Gastroesophageal sphincter (tissue), 3 donors: ENCODE data around the gene GTF3C2.

Experiments used
- EP300 ChIP-seq: sonication (generic); formaldehyde crosslinking; IDR thresholded peaks from one replicate; pipeline ENCODE4 v1.6.1; 2017; ENCODE audit warnings: antibody characterized with exemption, mild to moderate bottlenecking
- POLR2A ChIP-seq, 2 donors: fragments of 450-650 bp; IDR thresholded peaks; one replicate each; pipeline ENCODE4 v1.6.1; 2017; ENCODE audit warnings: antibody characterized with exemption in 2 of 2, mild to moderate bottlenecking in 2 of 2, moderate library complexity in 1 of 2
- POLR2AphosphoS5 ChIP-seq: sonication (generic); formaldehyde crosslinking; IDR thresholded peaks from one replicate; pipeline ENCODE4 v1.6.1; 2017; ENCODE audit warnings: antibody characterized with exemption
- TF ChIP-seq, protein P1 (sequence below), 4 experiments: fragments of 200-600 bp in 2 of 4; fragments of 450-650 bp in 2 of 4; sonication (generic) in 1 of 4; IDR thresholded peaks; one replicate each; pipeline ENCODE4 v1.5.1; 2017 to 2019; ENCODE audit warnings: antibody characterized with exemption in 4 of 4, mild to moderate bottlenecking in 2 of 4, moderate library complexity in 2 of 4

DNA sequence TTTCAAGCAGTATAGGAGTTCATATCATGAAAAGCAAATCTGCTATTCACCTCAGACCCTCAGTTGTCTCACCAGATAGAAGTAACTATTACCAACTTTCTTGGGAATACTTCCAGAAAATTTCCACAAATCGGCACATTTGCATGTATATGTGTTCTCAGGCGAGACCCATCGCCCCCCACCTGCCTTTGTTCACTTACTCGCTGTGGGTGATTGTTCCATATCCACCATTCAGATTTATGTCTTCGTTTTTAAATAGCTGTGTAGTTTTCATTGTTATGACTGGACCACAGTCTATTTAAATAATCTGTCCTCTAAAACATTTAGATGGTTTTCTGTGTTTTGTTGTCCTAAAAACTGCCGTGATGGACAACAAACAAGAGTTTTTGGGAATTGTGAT lies 71.1 kb downstream of the GTF3C2 start:
- TF ChIP-seq, protein P1, sequence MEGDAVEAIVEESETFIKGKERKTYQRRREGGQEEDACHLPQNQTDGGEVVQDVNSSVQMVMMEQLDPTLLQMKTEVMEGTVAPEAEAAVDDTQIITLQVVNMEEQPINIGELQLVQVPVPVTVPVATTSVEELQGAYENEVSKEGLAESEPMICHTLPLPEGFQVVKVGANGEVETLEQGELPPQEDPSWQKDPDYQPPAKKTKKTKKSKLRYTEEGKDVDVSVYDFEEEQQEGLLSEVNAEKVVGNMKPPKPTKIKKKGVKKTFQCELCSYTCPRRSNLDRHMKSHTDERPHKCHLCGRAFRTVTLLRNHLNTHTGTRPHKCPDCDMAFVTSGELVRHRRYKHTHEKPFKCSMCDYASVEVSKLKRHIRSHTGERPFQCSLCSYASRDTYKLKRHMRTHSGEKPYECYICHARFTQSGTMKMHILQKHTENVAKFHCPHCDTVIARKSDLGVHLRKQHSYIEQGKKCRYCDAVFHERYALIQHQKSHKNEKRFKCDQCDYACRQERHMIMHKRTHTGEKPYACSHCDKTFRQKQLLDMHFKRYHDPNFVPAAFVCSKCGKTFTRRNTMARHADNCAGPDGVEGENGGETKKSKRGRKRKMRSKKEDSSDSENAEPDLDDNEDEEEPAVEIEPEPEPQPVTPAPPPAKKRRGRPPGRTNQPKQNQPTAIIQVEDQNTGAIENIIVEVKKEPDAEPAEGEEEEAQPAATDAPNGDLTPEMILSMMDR (IDR thresholded peaks at IDR 0.05) = no peak
- no peak for TF ChIP-seq POLR2A (IDR thresholded peaks at IDR 0.05)
- no peak for TF ChIP-seq EP300
- TF ChIP-seq POLR2AphosphoS5 = no peak
